GM18505 (cell line): ENCODE data around the gene OR7C1.

ENCODE experiments used
- ATAC-seq: cut with Tn5 transposase; IDR thresholded peaks from one replicate; pipeline ENCODE4 v1.9.1; 2021; ENCODE audit not compliant: unreplicated experiment
- POLR2A ChIP-seq: IDR thresholded peaks from 4 replicates; pipeline ENCODE4 v1.6.1; 2011; ENCODE audit warnings: borderline replicate concordance; ENCODE audit not compliant: insufficient read depth, insufficient read length; ENCODE audit errors: extremely low read depth

The OR7C1 gene

DNA sequence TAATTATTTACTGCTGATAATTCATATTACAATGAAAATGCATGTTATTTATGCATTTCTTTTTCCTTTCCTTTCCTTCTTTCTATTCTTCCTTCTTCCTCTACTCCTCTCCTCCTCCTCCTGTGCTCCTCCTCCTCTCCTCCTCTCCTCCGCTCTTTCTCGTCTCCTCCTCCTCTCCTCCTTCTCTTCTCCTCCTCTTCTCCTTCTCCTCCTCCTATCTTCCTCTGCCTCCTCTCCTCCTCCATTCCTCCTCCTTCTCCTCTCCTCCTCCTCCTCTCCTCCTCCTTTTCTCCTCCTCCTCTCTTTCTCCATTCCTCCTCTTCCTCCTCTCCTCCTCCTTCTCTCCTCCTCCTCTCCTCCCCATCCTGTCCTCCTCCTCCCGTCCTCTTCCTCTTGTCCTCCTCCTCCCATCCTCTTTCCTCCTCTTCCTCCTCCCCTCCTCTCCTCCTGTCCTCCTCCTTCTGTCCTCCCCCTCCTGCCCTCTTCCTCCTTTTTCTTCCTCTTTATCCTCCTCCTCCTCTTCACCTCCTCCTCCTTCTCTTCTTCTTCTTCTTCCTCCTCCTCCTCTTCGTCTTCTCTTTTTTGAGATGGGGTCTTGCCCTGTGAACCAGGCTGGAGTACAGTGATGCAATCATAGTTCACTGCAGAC is 71.4 kb downstream of the OR7C1 start:
- no peak for ATAC-seq
- TF ChIP-seq POLR2A = no peak

GRCh38 chr19:14762111-14762510 is 72.9 kb downstream of the OR7C1 start:
- no peak for TF ChIP-seq POLR2A
- no peak for ATAC-seq

- no peak for ATAC-seq
- TF ChIP-seq POLR2A = no peak
Measured at GRCh38 chr19:14761607-14762006, 73.4 kb downstream of the OR7C1 start.

DNA sequence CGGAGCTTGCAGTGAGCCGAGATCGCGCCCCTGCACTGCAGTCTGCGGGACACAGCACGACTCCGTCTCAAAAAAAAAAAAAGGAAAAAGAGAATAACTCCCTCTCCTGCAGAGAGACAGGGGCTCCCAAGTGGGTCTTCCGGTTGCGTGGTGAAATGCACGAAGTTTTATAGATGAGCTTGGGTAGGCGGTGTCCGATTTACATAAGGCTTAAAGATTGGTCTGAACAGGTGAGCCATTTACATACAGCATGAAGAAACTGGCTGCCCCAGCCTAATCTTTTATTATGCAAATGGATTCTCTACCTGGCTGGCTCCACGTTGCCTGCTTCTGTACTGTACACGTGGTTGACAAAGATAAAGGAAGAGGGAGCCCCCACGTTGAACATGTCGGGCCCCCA is 76.2 kb downstream of the OR7C1 start:
- TF ChIP-seq POLR2A = no peak
- no peak for ATAC-seq

DNA sequence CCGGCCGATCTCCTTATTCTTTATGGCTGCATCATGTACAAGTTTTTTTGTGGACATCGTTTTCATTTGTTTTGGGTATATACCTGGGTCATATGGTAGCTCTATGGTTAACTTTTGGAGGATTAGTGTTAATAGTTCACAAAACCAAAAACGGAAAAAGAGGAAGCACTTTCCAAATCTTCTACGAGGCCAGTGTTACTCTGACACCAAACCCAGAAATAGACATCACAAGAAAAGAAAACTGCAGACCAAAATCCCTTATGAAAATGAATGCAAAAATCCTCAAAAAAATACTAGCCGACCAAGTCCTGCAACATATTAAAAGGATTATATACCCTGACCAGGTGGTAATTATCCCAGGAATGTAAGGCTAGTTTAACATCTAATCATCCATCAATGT is 86.4 kb downstream of the OR7C1 start:
- no peak for TF ChIP-seq POLR2A
- no peak for ATAC-seq
